HG02943 (cell line): ENCODE data around the gene MB21D2.
"Not testable (repeated sequence)": the region's sequence is repeated elsewhere in the genome, so short reads cannot be mapped to it uniquely, and the experiment has no call there.

Experiments
- ATAC-seq: cut with Tn5 transposase; IDR thresholded peaks from one replicate; pipeline ENCODE4 v1.9.1; 2021; ENCODE audit warnings: mild to moderate bottlenecking, low read depth, moderate library complexity; ENCODE audit not compliant: unreplicated experiment

Gene MB21D2, protein sequence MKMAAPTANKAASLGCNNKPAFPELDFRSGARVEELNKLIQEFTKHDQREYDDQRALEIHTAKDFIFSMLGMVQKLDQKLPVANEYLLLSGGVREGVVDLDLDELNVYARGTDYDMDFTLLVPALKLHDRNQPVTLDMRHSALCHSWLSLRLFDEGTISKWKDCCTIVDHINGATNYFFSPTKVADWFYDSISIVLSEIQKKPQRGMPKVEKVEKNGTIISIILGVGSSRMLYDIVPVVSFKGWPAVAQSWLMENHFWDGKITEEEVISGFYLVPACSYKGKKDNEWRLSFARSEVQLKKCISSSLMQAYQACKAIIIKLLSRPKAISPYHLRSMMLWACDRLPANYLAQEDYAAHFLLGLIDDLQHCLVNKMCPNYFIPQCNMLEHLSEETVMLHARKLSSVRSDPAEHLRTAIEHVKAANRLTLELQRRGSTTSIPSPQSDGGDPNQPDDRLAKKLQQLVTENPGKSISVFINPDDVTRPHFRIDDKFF

GRCh38 chr3:192917404-192918274 lies at the start of gene MB21D2:
Gene MB21D2, minus strand, starts transcription at chr3:192917856. Its CDS starts 16 bp downstream, at chr3:192917840.
- ATAC-seq, result peak; percentile 59

- not testable (repeated sequence) for ATAC-seq
Measured at GRCh38 chr3:192964959-192965719, 47.5 kb upstream of the MB21D2 start.

DNA sequence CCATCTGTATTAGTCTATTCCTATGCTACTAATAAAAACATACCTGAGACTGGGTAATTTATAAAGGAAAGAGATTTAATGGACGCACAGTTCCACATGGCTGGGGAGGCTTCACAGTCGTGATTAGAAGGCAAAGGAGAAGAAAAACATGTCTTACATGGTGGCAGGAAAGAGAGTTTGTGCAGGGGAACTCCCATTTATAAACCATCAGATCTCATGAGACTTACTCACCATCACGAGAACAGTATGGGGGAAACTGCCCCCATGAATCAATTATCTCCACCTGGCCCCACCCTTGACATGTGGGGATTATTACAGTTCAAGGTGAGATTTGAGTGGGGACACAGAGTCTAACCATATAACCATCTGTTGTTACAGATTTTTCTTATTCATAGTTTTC lies 42.1 kb upstream of the MB21D2 start:
- ATAC-seq, result no peak

DNA sequence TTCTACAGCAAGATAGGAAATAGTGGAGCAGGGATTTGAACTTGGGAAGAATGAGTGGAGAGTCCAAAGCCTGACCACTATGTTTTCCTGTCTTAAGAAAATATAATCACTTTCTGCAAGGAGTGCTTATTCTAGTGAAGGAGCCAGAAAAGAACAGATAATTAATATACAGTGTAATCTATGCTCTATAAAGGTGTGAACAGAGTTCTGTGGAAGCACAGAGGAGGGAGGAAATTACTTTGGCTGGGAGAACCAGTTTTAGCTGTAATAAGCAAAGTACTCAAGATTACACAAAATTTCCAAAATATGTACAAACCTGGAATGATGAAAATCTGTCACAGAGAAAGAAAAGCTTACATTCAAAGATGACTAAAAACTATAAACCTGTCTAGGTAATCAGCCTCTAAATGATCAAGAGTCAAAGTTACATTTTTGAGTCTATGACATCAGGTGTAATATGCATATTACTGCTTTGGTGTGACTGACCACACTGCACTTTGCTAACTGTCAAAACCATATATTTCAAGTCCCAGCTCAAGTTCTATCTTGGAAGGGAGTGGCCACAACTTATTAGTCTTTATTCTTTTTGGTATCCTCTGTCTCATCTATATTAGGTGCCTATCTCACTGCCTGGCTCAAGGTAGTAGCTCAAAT lies 40.7 kb upstream of the MB21D2 start:
- no peak for ATAC-seq

GRCh38 chr3:192957441-192958021 lies 39.9 kb upstream of the MB21D2 start:
- ATAC-seq, result no peak

DNA sequence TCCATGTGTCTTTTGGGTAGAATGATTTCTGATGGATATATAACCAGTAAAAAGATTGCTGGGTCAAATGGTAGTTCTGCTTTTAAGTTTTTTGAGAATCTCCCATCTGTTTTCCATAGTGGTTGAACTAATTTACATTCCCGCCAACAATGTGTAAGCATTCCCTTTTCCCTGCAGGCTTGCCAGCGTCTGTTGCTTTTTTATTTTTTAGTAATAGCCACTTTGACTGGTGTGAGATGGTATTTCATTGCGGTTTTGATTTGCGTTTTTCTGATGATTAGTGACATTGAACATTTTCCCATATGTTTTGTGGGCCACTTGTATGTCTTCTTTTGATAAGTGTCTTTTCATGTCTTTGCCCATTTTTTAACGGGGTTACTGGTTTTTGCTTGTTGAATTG lies 36.3 kb upstream of the MB21D2 start:
- ATAC-seq, result no peak

DNA sequence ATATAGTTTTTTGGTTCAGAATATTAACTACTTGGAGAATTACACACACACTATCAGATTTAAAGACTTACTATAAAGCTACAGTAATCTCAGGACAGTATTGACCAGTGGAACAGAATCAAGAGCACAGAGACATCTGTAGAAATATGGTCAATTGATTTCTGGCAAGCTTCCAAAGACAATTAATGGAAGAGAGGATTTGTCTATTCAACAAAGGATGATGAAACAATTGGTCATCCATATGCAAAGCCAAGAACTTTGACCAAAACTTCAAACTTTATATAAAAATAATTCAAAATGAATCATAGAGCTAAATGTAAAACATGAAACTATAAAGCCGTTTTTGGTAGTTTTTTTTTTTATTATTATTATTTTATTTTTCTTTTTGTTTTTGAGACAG lies 29.8 kb upstream of the MB21D2 start:
- ATAC-seq, result no peak

DNA sequence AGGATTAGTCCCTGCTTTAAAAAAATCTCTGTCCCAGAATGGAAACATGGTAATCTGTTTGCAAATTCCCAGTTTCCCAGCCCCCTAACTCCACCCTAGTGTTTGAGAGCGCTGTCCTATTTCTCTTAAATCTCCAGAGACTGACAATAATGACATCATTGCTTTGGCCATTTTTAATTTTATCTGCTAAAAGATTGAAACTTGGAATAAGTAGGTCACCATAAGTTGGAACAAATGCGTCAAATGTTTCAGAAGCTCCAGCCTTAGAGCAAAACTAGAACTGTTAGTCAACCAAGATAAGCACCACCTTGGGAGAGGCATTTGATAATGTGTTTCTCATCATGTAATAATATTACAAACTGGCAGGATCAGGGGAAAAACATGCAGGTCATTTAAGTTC lies 25.7 kb upstream of the MB21D2 start:
- ATAC-seq, result no peak

GRCh38 chr3:192942625-192943024 lies 25.0 kb upstream of the MB21D2 start:
- no peak for ATAC-seq

- ATAC-seq, result no peak
Measured at GRCh38 chr3:192940129-192940528, 22.5 kb upstream of the MB21D2 start.

GRCh38 chr3:192935441-192935840 lies 17.8 kb upstream of the MB21D2 start:
- no peak for ATAC-seq

GRCh38 chr3:192933779-192934460 lies 16.3 kb upstream of the MB21D2 start:
- ATAC-seq, result no peak

DNA sequence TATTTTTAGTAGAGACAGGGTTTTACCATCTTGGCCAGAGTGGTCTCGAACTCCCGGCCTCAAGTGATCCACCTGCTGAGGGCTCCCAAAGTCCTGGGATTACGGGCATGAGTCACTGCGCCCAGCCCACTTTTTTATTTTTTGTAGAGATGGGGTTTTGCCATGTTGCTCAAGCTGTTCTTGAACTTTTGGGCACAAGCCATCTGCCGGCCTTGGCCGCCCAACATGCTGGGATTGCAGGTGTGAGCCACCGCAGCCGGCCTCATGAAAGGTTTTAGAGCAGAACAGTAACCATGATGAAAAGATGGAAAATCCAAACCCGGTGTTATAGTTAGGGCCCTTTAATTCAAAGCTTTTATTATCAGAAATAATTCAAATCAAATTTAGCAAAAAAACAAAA lies 15.6 kb upstream of the MB21D2 start:
- ATAC-seq, result no peak

DNA sequence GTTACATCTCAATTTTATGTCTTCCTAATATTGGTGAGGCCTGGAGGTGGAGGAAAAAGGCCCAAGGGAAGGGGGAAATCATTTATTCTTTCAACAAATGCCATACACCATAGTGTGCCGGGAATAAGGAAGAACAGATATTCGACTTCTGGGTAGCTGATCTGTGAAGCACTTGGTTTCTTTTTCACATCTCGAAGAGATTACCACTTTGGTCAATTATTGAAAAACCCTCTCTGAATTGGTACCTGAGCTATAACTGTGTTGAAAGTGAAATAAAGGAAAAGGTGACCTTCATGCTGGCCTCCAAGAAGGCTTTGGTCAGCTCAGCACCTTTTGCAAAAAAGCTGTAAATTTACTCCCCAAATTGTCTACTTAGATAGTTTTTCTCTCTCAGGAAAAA lies 14.2 kb upstream of the MB21D2 start:
- ATAC-seq, result no peak

GRCh38 chr3:192930577-192930976 lies 12.9 kb upstream of the MB21D2 start:
- ATAC-seq, result no peak

- no peak for ATAC-seq
Measured at GRCh38 chr3:192929755-192930547, 12.3 kb upstream of the MB21D2 start.

- ATAC-seq, result no peak
Measured at GRCh38 chr3:192929146-192929545, 11.5 kb upstream of the MB21D2 start.

DNA sequence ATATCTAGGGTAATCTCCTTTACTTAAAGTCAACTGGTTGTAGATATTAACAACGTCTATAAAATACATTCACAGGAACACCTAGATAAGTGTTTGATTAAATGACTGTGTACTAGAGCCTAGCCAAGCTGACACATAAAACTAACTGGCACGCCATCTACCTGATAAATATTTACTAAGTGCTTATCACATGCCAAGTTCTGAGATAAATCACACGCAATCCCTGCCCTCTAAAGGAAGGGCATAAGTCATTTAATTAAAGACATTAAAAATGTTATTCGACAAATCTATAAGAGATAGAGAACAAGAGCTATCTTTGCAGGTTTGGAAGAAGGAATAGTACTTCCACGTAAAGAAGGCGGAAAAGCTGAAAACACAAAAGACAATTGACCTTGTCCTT lies 11.1 kb upstream of the MB21D2 start:
- ATAC-seq, result no peak
